NCI-H2107 treated with DMSO at 0.1 percent for 48 hours (cell line): Measurements from ENCODE around the gene ADGRE3.
"Not testable (repeated sequence)": the region's sequence is repeated elsewhere in the genome, so short reads cannot be mapped to it uniquely, and the experiment has no call there.

Source experiments
- DNase-seq: peaks from one replicate; lab custom pipeline; 2025; ENCODE audit not compliant: unreplicated experiment; lab: John Stamatoyannopoulos, UW

ADGRE3 gene

GRCh38 chr19:14611051-14611450 lies 63.6 kb downstream of the ADGRE3 start:
- DNase-seq: no peak

DNA sequence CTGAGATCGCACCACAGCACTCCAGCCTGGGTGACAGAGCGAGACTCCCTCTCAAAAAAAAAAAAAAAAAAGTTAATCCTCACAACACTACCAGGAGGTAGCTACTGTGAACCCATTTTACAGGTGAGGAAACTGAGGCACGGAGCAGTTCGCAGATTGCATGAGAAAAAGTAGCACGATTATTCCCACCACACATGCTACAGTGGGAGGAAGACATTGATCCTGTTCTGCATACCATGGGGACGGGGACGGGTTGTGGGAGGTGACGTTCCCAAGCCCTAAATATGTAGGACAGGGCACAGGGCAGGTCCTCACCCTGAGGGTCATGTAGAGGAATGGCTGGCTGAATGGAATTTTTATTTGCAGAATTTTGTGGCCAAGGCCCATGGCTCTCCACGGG lies 68.0 kb downstream of the ADGRE3 start:
- DNase-seq: no peak

DNA sequence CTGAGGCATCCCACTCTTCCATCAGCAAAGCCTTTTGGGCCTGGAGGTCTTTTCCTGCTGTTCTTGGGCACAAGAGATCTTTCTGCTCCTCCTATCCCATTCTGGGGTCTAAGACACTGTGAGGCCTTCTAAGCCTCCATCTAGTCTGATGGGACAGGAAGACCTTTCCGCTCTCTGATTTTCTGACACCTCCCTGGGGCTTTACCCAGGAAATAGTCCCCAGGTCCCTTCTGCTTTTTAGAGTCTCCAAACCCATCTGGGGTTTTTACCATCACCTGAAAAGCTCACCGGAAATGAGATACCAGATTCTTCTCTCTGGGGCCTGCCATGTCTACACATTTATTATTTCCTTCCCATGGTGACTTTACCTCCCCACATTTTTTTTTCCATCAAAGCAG lies 70.7 kb downstream of the ADGRE3 start:
- no peak for DNase-seq

DNA sequence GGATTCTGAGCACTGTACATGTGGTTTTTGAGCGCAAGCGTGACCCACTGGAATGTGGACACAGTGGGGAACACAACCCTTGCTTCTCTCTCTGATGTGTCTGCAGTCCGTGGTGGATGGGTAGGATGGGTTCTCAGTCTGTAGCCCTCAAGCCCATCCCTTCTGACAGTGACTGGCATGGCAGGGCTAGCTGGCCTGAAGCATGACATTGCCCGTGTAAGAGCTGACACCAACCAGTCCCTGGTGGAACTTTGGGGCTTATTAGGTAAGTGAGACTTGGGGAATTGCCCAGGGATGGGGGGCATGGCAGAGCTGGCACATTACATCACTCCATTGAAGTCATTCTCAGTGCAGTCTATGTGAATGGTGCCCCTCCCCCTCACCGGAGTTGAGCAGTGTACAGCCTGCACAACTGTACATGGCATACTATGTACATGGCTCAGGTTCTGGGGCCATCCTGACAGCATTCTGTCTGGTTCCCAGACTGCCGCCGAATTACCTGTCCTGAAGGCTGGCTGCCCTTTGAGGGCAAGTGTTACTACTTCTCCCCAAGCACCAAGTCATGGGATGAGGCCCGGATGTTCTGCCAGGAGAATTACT lies 75.0 kb downstream of the ADGRE3 start:
- no peak for DNase-seq

DNA sequence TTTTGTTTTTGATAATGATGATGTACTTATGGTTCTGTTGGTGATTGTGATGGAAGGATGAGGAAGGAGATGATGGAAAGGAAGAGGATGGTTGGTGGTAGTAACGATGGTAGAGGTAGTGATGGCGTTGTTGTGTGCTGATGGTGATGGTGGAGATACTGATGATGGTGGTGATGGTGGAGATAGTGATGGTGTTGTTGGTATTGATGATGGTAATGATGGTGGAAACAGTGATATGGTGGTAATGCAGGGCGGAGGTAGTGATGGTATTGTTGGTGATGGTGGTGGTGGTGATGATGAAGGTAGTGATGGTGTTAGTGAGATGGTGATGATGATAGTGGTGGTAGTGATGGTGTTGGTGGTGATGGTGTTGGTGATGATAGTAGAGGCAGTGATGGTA lies 79.1 kb downstream of the ADGRE3 start:
- no peak for DNase-seq

DNA sequence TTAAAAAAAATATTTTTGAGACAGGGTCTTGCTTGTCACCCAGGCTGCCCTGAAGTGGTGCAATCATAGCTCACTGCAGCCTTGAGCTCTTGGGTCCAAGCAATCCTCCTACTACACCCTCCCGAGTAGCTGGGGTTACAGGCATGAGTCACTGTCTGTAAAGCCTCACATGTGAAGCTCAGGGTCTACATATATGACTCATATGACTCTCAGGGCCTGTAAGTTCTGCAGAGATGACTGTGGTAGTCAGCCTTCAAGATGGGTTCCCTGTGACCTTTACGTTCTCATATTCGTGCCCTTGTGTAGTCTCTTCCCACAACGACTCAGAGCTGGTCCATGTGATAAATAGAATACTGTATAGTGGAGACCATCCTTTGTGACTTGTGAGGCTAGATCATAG lies 85.2 kb downstream of the ADGRE3 start:
- not testable (repeated sequence) for DNase-seq

DNA sequence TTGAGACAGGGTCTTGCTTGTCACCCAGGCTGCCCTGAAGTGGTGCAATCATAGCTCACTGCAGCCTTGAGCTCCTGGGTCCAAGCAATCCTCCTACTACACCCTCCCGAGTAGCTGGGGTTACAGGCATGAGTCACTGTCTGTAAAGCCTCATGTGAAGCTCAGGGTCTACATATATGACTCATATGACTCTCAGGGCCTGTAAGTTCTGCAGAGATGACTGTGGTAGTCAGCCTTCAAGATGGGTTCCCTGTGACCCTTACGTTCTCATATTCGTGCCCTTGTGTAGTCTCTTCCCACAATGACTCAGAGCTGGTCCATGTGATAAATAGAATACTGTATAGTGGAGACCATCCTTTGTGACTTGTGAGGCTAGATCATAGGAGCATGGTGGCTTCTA lies 89.5 kb downstream of the ADGRE3 start:
- not testable (repeated sequence) for DNase-seq

- not testable (repeated sequence) for DNase-seq
Measured at GRCh38 chr19:14584372-14584771, 90.3 kb downstream of the ADGRE3 start.

GRCh38 chr19:14582894-14583340 lies 91.7 kb downstream of the ADGRE3 start, which contains the start of gene CLEC17A:
Gene CLEC17A (plus strand): TSS chr19:14583084. CDS start chr19:14583161, 77 bp downstream.
- DNase-seq: no peak

- DNase-seq: no peak
Measured at GRCh38 chr19:14580623-14581237, 93.9 kb downstream of the ADGRE3 start.

GRCh38 chr19:14577885-14578427 lies 96.7 kb downstream of the ADGRE3 start:
- DNase-seq: no peak

DNA sequence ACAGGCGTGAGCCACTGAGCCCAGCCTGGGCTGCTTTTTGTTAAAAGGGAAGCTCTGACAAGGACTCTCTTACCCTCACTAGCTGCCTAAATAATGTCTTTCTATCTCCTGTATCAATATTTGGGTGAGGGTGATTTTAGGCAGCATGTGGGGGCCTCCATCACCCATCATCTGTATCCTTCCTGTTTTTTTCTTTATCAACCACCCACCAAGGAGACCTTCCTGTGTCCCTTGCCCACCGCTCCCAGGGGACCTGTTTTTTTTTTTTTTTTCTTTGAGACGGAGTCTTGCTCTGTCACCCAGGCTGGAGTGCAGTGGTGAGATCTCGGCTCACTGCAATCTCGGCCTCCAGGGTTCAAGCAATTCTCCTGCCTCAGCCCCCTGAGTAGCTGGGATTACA lies 97.4 kb downstream of the ADGRE3 start:
- no peak for DNase-seq

DNA sequence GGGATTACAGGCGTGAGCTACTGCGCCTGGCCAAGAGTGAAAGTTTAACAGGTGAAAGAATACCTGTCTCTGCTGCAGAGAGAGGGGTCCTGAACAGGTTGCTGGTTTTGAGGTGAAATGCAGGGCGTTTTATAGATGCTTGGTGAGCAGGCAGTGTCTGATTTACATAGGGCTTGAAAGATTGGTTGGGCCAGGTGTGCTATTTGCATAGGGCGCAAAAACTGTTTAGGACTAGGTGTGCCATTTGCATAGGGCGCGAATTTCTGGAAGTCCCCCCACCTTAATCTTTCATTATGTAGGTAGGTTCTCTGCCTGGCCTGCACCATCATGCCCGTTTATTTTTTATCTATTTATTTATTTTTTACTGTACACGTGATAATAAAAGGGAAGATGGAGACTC lies 98.3 kb downstream of the ADGRE3 start:
- DNase-seq: no peak

- DNase-seq: no peak
Measured at GRCh38 chr19:14575428-14575980, 99.1 kb downstream of the ADGRE3 start.

- DNase-seq: peak; percentile 88
Measured at GRCh38 chr19:14571695-14572490, 102.8 kb downstream of the ADGRE3 start, which contains the start of gene NDUFB7. Gene NDUFB7 (minus strand): TSS chr19:14572066. CDS start chr19:14572000, 66 bp downstream.

DNA sequence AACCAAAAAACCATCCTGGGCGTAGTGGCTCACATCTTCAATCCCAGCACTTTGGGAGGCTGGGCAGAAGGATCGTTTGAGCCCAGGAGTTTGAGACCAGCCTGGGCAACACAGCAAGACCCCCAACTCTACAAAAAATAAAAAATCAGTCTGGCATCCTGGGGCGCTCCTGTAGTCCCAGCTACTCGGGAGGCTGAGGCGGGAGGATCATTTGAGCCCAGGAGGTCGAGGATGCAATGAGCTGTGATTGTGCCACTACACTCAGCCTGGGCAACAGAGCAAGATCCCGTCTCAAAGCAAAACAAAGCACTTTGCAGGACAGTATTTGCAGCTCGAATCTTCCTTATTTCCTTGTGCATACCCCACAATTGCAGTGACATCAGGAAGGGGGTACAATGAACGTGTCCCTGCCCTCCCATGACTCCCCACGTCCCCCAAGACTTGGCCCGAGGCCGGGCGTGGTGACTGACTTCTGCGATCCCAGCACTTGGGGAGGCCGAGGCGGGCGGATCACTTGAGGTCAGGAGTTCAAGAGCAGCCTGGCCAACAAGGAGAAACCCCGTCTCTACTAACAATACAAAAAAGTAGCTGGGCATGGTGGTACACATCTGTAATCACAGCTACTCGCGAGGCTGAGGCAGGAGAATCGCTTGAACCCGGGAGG lies 103.6 kb downstream of the ADGRE3 start:
- no peak for DNase-seq
